Measurements from ENCODE around the gene DAP. TPM values are rescaled to one million over a fixed set of nuclear protein-coding genes. Genes with fewer than 3 reads are reported as not detected.

DAP gene
- total RNA-seq, 1 donor from 2014 or later: 38.5 TPM

DNA sequence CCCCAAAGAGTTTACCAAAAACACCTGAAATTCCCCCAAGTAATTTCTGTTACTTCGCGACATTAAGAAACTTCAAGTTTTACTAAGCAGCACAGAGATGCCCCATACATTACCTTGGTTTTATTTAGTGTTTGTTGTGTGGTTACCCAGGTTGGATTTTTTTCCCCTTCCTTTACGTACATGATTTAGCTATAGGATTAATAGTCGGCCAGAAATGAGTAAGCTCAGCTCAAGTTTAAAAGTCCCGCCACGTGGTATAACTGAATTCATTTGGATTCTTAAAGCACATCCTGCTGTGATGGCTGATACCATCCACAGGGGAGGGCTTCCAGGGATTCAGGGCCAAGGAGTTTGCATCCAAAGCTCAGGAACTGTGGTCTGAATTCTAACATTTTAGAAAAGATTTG is 75.9 kb downstream of the DAP start:
- Mint-ChIP-seq H3K36me3 (ENCODE audit: unreplicated experiment) (peaks cover 21% of the 10 kb centered on the region), H3K27me3 (ENCODE audit: unreplicated experiment) (peaks cover 6% of the 10 kb centered on the region), H3K27ac (ENCODE audit: unreplicated experiment) (no peak overlapping the region), H3K9me3 (ENCODE audit: unreplicated experiment) (peaks cover 6% of the 10 kb centered on the region), H3K4me3 (ENCODE audit: unreplicated experiment) (no peak overlapping the region), H3K4me1 (ENCODE audit: low read depth, unreplicated experiment) (peaks cover 5% of the 10 kb centered on the region)
- TF ChIP-seq, protein P1, sequence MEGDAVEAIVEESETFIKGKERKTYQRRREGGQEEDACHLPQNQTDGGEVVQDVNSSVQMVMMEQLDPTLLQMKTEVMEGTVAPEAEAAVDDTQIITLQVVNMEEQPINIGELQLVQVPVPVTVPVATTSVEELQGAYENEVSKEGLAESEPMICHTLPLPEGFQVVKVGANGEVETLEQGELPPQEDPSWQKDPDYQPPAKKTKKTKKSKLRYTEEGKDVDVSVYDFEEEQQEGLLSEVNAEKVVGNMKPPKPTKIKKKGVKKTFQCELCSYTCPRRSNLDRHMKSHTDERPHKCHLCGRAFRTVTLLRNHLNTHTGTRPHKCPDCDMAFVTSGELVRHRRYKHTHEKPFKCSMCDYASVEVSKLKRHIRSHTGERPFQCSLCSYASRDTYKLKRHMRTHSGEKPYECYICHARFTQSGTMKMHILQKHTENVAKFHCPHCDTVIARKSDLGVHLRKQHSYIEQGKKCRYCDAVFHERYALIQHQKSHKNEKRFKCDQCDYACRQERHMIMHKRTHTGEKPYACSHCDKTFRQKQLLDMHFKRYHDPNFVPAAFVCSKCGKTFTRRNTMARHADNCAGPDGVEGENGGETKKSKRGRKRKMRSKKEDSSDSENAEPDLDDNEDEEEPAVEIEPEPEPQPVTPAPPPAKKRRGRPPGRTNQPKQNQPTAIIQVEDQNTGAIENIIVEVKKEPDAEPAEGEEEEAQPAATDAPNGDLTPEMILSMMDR (IDR thresholded peaks at IDR 0.05; ENCODE audit: partially characterized antibody, unreplicated experiment): no peak
- no peak for DNase-seq

DNA sequence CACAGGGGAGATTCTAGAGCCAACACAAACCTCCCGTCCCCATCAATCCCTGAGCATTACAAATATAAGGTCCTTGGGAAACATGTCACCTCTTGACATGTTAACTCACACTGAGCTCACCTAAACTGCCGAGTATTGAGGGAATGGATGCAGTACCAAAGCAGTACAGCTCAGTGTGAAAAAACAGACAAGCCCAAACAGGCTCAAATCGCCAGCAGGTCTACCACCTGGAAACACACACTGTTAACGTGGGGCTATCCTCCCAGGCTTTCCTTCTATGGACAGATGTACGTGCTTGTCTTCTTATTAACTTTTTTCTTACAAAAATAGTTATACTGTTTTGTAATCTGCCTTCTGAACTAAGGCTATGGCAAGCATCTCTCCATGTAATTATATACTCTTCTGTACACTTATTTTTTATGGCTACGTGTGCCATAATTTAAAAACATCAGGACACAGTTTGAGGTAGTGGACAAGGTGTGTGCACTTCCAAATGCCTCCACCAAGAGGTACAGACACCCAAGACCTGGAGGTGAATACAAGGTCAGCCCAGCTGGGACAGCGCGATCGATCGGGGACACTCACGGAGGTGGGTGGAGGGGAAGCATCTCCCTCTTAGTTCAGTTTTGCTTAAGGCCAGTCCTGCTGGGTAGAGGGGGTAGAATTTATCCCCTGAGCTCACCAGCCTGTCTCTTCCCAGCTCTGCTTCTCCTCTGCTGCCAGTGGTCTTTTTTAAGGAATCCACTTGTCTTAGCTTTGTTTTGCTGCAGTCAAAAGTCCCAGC is 76.5 kb downstream of the DAP start:
- Mint-ChIP-seq H3K27me3 (ENCODE audit: unreplicated experiment) (peaks cover 6% of the 10 kb centered on the region), H3K4me1 (ENCODE audit: low read depth, unreplicated experiment) (peaks cover 3% of the 10 kb centered on the region), H3K36me3 (ENCODE audit: unreplicated experiment) (peaks cover 21% of the 10 kb centered on the region), H3K9me3 (ENCODE audit: unreplicated experiment) (peaks cover 7% of the 10 kb centered on the region), H3K27ac (ENCODE audit: unreplicated experiment) (no peak overlapping the region), H3K4me3 (ENCODE audit: unreplicated experiment) (no peak overlapping the region)
- no peak for DNase-seq
- TF ChIP-seq, protein P1 (IDR thresholded peaks at IDR 0.05; ENCODE audit: partially characterized antibody, unreplicated experiment): no peak

DNA sequence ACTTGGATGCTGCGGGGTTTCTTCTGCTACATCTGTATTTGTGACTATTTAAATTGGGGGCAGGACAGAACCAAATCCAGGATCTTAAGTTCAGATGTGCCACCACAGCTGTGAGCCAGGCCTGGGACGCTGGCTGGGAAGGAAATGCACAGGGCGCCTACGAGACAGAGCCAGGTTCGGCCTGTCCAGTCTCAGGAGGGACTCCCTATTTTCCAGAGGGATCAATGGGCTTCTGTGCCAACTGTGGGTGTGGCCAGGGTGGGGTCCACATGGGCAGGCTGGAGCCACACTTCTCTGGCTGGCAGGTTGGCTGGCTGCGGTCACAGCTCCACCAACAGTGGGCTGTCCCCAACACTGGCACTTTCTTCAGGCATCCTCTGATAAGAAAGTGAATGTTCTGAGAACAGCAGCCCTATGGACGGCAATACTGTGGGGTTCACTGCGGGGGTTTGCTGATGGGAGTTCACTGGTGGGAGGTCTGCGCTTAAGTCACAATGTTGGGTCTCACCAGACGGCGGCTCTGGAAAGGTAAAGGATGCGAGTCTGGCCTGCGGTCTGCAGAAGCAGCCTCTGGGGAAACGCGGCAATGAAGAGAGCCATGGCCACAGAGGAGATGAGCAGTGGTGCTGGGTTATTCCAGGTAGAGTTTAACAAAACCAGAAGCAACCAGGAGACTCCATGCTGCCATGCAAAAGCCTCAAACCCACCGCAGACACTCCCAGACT is 78.1 kb downstream of the DAP start:
- Mint-ChIP-seq H3K9me3 (ENCODE audit: unreplicated experiment) (peaks cover 7% of the 10 kb centered on the region), H3K27me3 (ENCODE audit: unreplicated experiment) (peaks cover 6% of the 10 kb centered on the region), H3K36me3 (ENCODE audit: unreplicated experiment) (peaks cover 22% of the 10 kb centered on the region), H3K4me1 (ENCODE audit: low read depth, unreplicated experiment) (no peaks in the 10 kb centered on the region), H3K27ac (ENCODE audit: unreplicated experiment) (no peak overlapping the region), H3K4me3 (ENCODE audit: unreplicated experiment) (no peak overlapping the region)
- no peak for DNase-seq
- TF ChIP-seq, protein P1 (IDR thresholded peaks at IDR 0.05; ENCODE audit: partially characterized antibody, unreplicated experiment): no peak

DNA sequence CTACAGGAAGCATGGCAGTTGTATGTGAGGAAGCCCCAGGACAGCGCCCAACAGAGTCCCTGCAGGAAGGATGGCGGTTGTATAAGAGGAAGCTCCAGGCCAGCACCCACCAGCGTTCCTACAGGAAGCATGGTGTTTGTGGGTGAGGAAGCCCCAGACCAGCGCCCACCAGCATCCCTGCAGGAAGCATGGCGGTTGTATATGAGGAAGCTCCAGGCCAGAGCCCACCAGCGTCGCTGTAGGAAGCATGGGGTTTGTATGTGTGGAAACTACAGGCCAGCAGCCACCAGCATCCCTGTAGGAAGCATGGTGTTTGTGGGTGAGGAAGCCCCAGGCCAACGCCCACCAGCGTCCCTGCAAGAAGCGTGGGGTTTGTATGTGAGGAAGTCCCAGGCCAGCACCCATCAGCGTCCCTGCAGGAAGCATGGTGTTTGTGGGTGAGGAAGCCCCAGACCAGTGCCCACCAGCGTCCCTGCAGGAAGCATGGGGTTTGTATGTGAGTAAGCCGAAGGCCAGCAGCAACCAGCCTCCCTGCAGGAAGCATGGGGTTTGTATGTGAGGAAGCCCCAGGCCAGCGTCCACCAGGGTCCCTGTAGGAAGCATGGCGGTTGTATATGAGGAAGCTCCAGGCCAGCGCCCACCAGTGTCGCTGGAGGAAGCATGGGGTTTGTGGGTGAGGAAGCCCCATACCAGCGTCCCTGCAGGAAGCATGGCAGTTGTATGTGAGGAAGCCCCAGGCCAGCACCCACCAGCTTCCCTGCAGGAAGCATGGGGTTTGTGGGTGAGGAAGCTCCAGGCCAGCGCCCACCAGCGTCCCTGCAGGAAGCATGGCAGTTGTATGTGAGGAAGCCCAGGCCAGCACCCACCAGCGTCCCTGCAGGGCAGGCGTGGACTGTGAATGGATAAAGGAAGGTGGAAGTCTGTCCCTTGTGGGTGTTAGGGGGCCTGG is 79.0 kb downstream of the DAP start:
- Mint-ChIP-seq H3K36me3 (ENCODE audit: unreplicated experiment) (peaks cover 22% of the 10 kb centered on the region), H3K9me3 (ENCODE audit: unreplicated experiment) (peaks cover 7% of the 10 kb centered on the region), H3K4me3 (ENCODE audit: unreplicated experiment) (no peak overlapping the region), H3K27me3 (ENCODE audit: unreplicated experiment) (peaks cover 6% of the 10 kb centered on the region), H3K27ac (ENCODE audit: unreplicated experiment) (no peak overlapping the region), H3K4me1 (ENCODE audit: low read depth, unreplicated experiment) (no peaks in the 10 kb centered on the region)
- no peak for DNase-seq
- TF ChIP-seq, protein P1 (IDR thresholded peaks at IDR 0.05; ENCODE audit: partially characterized antibody, unreplicated experiment): no peak
